ENCODE measurements around the gene PRR5L. TPM values are rescaled to one million over a fixed set of nuclear protein-coding genes. Genes with fewer than 3 reads are reported as not detected.
A peak's percentile ranks its signal among the peaks of the same experiment; 100 is the strongest.

The PRR5L gene
- total RNA-seq, 1 experiment from 2014 or later: 38.2 TPM

GRCh38 chr11:36358436-36358835 lies 62.3 kb downstream of the PRR5L start:
- no peak for DNase-seq (ENCODE audit: low spot score)

- DNase-seq (ENCODE audit: low spot score): no peak
Measured at GRCh38 chr11:36360318-36360717, 64.2 kb downstream of the PRR5L start.

- no peak for DNase-seq (ENCODE audit: low spot score)
Measured at GRCh38 chr11:36360826-36361415, 64.8 kb downstream of the PRR5L start.

GRCh38 chr11:36361472-36361871 lies 65.4 kb downstream of the PRR5L start:
- no peak for DNase-seq (ENCODE audit: low spot score)

- peak; percentile 73 for DNase-seq (ENCODE audit: low spot score)
Measured at GRCh38 chr11:36361901-36362391, 65.9 kb downstream of the PRR5L start.

- peak; percentile 77 for DNase-seq (ENCODE audit: low spot score)
Measured at GRCh38 chr11:36362902-36363301, 66.8 kb downstream of the PRR5L start.

- no peak for DNase-seq (ENCODE audit: low spot score)
Measured at GRCh38 chr11:36363361-36364268, 67.5 kb downstream of the PRR5L start.

- no peak for DNase-seq (ENCODE audit: low spot score)
Measured at GRCh38 chr11:36364551-36365325, 68.7 kb downstream of the PRR5L start.

GRCh38 chr11:36365907-36366306 lies 69.8 kb downstream of the PRR5L start:
- no peak for DNase-seq (ENCODE audit: low spot score)

GRCh38 chr11:36367806-36368680 lies 72.0 kb downstream of the PRR5L start:
- DNase-seq (ENCODE audit: low spot score): no peak

GRCh38 chr11:36371181-36371580 lies 75.1 kb downstream of the PRR5L start:
- no peak for DNase-seq (ENCODE audit: low spot score)

- no peak for DNase-seq (ENCODE audit: low spot score)
Measured at GRCh38 chr11:36371590-36371989, 75.5 kb downstream of the PRR5L start.

GRCh38 chr11:36372101-36372771 lies 76.1 kb downstream of the PRR5L start:
- DNase-seq (ENCODE audit: low spot score): peak; percentile 94

- no peak for DNase-seq (ENCODE audit: low spot score)
Measured at GRCh38 chr11:36373016-36374010, 77.2 kb downstream of the PRR5L start.

- no peak for DNase-seq (ENCODE audit: low spot score)
Measured at GRCh38 chr11:36374726-36375125, 78.6 kb downstream of the PRR5L start.

GRCh38 chr11:36375353-36376008 lies 79.4 kb downstream of the PRR5L start:
- no peak for DNase-seq (ENCODE audit: low spot score)

- DNase-seq (ENCODE audit: low spot score): peak; percentile 30
Measured at GRCh38 chr11:36376009-36376887, 80.2 kb downstream of the PRR5L start.
